ENCODE results near the gene RASA4B.
"Not testable (repeated sequence)": the region's sequence is repeated elsewhere in the genome, so short reads cannot be mapped to it uniquely, and the experiment has no call there.

DNA sequence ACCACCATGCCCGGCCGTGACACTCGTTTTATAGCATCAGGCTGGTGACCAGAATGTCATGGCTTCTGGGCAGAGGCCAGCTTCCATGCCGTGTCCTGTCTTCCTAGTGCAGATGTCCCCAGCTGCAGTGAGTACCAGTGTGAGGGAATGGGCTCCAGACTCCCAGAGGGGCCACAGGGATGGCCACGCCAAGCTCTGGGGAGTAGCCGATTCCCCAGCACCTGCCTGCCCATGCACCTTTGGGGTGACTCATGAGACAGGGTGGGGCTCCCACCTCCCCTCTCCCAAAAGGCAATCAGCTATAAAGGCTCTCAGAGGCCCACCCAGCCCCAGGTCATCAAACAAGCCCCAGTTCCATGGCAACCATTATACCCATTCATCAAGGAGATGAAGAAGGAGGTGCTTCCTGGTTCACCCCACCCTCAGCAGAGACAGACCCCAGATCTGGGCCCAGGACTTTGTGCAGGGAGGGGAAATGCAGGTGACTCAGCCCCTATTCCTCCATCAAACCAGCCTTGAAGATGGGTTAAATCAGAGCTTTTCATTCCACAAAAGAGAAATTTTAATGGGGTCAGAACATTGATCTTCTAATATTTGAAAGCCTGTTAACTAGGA, 33.3 kb upstream of the RASA4B start, which contains the start of gene SPDYE2:
- TF ChIP-seq CTCF (optimal IDR thresholded peaks at IDR 0.05 in 1 of 3, IDR thresholded peaks at IDR 0.05 in 1 of 3, conservative IDR thresholded peaks at IDR 0.05 in 1 of 3; ENCODE audit: extremely low read depth in 1 of 3, insufficient read depth in 2 of 3, low read length in 3 of 3); EZH2 (IDR thresholded peaks at IDR 0.05; ENCODE audit: low read length): not testable (repeated sequence)
